ENCODE data around the gene NSUN5.

- TF ChIP-seq CTCF (IDR thresholded peaks at IDR 0.05) (no peak), POLR2A (IDR thresholded peaks at IDR 0.05) (no peak)
Observed at GRCh38 chr7:73352784-73353183, 44.2 kb upstream of the NSUN5 start.

All from uterus (tissue), 2 donors.